GM19240 (cell line): ENCODE results near the gene ZNF260.
"Not testable (repeated sequence)": the region's sequence is repeated elsewhere in the genome, so short reads cannot be mapped to it uniquely, and the experiment has no call there.

Source experiments
- DNase-seq: peaks from one replicate; pipeline ENCODE4 v3.0.0; 2011; ENCODE audit warnings: low spot score; ENCODE audit not compliant: insufficient read length

ZNF260 gene

DNA sequence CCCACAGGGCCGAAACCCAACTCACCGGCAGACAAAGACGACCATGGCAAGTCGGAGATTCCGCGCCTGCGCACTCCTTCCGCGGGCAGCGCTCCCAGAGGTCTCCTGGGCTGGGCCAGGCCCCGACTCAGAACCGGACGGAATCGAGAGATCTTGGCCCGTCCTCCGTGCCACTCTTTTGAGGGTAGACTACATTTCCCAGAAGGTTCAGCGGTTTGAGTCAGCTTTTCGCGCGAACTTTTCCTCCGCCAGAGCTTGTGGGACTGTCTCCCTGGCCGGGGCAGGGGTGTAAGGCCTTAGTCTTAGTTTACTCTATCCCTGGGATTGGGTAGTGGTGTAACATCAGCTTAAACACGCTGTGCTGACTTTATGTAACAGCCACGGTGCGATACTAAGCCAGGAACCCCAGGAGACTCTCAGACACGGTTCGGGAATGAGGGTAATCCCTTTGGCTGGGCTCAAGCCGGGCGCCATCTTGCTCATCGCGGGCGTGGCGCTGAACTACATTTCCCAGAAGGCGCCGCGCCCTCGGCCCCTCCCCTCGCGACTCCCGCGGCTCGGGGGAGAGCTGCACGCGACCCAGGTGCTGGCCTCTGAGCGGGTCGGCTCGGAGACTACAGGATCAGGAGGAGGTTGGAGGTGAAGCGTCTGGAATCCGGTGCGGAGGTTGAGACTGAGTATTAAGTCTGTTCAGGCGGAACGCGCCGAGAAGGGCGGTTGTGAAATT lies at the start of gene ZNF260:
TSS of gene ZNF260 (minus strand) at position 78 of the 727 bp plus-strand sequence. CDS start 13,033 bp downstream, outside the sequence.
- DNase-seq = peak; percentile 81

DNA sequence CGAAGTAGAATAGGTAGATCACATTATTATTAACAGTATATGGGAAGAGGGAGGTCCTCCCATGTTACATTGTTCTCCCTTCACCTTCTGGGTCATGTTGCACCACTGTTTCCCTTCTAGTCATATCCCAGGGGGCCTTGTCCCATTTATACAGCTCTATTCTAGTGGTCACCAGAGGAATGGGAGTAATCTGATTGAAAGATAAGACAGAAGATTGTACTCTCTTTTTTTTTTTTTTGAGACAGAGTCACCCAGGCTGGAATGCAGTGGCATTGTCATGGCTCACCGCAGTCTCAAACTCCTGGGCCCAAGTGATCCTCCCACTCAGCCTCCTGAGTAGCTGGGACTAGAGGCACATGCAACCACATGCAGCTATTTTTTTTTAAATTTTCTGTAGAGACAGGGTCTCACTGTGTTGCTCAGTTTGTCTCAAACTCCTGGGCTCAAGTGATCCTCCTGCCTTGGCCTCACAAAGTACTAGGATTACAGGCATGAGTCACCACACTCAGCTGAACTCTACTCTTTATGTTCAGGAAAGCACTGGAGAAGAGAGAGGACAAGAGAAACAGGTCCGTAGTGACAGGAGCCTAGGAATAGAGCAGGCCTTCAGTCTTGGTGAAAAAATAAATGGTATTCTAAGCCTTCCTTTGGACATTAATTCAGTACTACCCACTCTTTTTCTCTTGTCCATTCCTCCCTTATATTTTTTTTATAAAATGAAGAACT lies 49.4 kb upstream of the ZNF260 start:
- DNase-seq = no peak

DNA sequence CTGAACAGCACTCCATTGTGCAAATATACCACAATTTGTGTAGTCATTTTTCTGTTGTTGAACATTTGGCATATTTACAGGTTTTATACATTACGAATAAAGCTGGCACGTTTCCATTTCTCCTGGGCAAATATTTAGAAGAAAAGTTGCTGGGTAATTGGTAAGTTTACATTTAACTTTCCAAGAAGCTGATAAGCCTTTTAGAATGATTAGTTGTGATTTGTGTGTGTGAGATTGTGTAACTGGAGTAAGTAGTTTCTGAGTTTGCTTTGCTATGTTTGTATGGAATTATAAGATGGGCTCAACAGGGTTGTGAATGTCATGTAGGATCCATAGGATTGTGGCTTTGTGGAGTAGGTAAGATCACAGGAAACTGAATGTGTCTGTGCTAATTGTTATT lies 46.7 kb upstream of the ZNF260 start:
- no peak for DNase-seq

DNA sequence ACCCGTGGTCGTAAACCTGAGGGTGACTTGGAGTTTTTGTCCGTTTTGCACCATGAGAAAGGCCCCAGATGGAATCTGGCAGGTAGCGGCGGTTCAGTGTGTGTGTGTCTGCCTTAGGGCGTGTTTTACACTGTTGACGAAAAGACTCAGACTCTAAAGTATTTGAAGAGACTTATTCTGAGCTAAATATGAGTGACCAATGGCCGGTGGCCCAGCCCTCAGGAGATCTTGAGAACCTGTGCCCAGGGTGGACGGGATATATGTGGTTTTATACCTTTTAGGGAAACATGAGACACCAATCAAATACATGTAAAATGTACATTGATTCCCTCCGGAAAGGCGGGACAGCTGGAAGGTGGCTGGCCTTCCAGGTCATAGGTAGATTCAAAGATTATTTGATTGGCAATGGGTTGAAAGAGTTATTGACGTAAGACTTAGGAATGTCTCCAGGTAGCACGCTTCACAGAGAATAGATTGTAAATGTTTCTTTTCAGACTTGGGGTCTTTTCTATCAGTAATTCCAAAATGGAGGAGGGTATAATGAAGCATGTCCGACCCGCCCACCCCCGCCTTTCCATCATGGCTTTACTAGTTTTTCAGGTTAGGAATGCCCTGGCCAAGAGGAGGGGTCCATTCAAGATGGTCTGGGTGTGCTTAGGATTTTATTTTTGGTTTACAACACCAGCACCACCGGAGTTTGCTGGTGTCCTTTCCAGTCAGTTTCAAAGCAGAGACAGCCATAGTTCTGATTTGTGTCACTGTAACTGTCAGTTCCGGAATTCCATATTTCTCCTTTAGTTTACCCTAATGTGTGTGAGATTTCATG lies 46.0 kb upstream of the ZNF260 start:
- DNase-seq = no peak

DNA sequence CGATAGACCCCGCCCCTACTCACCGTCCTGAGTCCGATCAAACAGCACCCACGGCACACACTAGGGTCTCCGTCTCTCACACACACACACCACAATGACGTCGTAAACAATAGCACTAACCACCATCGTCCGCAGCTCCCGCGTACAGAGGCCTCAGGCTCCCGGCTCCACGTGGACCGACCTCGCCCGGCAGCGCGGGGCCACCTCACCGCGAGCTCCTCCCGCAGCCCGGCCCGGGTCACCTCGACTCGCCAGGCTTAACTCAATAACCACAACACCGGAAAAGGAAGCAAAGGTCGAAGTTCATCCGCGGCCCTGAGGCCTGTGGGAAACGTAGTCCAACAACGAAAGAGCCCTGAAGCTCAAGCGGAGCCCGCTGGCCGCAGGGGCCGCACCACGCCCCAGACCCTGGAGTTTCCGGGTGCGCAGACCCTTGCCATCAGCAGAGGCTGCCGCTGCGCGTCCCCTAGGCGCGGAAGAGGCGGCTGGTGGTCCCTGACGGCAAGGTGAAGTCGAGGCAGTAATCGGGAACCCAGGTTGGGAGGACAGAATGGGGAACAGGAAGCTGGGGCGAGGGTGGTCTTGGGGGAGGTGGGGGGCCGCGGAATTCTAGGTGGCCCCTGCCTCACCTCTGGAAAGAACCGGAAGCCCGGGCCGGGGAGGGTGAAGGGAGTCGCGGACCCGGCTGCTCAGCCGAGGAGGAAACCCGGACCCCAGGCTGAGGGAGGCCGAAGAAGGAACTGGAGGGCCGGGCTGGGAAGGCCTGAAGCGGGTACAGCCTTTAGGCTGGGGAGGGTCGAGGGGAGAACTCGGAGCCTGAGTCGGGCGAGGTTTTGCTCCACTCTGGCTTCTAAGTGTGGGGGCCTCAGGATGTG lies 45.2 kb upstream of the ZNF260 start, which contains the start of gene ZNF529:
TSS of gene ZNF529 (minus strand) at position 273 of the 875 bp plus-strand sequence. CDS start 946 bp downstream, outside the sequence.
- DNase-seq = peak; percentile 76

DNA sequence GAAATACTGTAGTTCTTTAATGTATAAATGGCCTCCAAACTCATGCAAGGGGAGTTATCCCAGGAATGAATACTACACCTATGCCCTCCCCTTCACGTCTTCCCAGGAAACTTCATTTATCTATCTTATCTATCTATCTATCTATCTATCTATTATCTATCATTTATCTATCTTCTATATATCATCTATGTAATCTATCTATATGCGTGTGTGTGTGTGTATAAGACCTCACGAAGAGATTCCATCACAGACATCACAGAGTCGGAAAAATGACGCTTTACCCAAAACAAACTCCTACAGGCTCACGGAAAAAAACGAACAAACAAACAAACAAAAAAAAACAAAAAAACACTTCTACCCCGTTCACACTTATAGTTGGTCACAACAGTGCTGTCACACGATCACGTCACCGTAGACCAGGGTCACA lies 44.5 kb upstream of the ZNF260 start:
- DNase-seq = no peak

DNA sequence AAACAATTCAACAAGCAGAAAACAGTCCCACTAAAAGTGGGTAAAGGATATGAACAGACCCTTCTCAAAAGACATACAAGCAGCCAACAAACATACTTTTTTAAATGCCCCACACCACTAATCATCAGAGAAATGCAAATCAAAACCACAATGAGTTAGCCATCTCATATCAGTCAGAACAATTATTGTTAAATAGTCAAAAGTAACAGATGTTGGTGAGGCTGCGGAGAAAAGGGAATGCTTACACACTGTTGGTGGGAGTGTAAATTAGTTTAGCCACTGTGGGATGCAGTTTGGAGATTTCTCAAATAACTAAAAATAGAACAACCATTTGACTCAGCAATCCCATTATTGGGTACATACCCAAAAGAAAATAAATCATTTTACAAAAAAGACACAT lies 36.3 kb upstream of the ZNF260 start:
- DNase-seq = no peak

DNA sequence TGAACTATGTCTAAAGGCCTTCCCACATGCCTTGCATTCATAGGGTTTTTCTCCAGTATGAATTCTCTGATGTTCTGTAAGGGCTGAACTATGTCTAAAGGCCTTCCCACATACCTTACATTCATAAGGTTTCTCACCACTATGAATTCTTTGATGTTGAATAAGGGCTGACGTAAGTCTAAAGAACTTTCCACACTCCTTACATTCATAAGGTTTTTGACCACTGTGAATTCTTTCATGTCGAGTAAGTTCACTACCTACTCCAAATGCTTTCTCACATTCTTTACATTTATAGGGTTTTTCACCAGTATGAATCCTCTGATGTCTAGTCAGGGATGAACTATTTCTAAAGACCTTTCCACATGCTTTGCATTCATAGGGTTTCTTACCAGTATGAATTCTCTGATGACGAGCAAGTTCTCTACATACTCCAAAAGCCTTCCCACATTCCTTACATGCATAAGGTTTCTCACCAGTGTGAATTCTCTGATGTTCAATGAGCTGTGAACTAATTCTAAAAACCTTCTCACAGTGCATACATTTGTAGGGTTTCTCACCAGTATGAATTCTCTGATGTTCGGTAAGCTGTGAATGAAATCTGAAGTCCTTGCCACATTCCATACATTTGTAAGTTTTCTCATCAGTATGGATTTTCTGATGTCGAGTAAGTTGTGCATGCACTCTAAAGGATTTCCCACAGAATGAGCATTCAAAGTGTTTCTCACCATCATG lies 19.1 kb upstream of the ZNF260 start:
- DNase-seq = no peak

DNA sequence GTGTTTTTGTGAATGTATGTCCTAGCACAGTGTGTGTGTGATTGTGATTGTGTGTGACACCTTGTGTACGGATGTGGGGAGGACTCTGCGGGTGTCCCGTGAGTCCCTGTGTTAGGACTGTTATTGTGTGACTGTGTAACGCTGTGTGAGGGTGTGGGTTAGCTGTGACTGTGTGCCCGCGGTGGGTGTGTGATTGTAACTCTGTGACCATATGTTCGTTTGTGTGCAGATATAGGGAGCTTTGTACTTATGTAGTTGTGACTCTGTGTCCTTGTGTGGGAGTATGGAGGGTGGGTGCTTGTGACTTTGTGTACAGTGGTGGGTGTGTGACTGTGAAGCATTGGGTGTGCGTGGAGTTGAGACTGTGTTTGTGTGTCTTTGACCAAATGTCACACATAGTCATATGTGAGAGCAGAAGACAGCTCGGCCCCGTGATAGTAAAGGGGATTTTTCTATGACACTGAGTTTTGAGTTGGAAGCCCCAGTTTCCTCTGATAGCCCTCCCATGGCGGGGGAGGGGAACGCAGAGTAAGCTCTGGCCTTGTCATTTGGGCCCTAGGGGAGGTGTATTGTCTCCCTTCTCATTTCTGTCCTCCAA lies 949 bp upstream of the ZNF260 start:
- no peak for DNase-seq

DNA sequence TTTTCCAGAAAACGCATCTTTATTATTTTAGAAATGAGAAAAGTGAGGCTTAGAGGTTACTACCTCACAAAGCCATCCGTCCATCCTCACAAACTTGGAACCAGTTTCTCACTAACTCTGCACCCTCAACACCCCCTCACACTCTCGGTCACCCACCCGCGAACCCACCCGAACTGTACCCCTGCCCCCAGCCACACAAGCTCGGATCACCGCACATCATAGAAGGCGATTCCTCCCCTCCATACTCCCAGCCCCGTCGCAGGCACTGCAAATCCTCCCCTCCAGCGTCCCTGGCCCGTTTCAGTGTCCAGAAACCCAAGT lies 238 bp downstream of the ZNF260 start:
- no peak for DNase-seq

DNA sequence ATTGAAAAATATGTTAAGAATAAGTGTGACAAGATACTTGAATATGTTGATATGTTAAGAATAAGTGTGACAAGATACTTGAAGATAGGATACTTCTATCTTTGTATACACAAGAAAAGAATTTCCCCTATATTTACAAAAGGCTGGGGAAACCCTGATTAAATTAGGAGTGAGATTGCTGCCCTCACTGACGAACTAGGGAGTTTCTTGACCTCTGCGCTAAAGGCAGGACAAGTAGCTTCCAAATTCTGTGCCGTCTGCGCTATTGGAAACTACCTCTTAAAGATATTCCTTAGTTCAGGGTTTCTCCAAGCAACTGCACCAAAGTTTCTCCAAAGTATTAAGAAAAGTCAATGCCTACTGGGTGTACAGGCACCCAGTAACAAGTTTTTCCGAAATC lies 730 bp downstream of the ZNF260 start:
- no peak for DNase-seq

DNA sequence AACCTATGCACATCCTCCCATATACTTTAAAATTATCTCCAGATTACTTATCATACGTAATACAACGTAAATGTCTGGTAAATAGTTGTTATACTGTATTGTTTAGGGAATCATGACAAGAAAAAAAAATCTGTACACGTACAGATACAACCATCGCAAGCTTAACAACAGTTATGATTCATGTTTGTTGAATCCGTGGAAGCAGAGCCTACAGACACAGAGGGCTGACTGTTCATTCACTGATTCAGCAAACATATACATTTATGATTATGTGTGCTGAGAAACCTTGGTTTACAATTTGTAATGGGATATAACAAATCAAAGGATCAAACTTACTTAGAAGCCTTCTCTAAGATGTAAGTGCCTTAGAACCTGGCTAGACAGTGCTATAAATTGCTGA lies 1.5 kb downstream of the ZNF260 start:
- DNase-seq = no peak

DNA sequence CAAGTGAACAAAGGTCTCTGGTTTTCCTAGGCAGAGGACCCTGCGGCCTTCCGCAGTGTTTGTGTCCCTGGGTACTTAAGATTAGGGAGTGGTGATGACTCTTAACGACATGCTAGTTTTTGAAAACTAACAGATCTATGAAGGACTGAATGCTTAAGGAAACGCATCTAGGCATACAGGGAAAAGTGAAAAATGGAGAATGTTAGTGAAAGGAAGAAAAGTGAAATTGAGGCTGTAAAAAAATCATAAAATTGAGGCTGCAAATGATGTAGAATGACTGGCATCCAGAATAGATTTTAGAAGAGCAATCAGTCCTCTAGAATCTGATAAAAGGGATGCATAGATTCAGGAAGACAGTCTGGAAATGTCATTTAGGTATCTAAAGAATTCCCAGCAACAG lies 3.5 kb downstream of the ZNF260 start:
- DNase-seq = no peak

DNA sequence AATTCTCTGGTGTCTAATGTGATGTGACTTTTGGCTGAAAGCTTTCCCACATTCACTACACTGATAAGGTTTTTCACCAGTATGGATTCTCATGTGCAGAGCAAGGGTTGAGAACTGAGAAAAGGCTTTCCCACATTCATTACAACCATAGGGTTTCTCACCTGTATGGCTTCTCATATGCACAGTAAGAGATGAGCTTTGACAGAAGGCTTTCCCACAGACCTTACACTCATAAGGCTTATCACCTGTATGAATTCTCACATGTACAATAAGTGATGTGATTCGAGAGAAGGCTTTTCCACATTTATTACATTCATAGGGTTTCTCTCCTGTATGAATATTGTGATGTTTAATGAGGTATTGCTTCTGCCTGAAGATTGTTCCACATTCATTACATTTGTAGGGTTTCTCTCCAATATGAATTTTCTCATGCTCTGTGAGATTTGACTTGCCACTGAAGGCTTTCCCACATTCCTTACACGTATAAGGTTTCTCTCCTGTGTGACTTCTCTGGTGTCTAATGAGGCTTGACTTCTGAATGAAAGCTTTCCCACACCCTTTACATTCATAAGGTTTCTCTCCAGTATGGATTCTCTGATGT lies 14.0 kb downstream of the ZNF260 start:
- DNase-seq = no peak

DNA sequence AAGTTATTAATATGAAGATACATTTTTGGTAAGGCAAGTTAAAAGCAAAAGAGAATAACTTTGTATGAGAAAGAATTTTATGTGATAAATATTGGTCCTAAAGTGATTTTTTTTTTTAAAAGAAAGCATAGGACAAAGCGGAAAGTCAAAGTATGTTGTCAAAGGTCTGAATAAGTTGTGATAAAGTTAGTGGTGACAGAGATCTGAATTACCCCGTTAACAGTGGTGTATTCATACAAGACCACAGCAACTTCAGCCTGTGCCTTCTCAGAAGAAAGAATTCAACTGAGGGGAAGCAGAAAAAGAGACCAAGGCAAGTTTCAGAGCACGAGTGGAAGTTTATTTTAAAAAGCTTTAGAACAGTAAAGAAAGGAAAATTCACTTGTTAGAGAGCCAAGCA lies 19.7 kb downstream of the ZNF260 start:
- no peak for DNase-seq

DNA sequence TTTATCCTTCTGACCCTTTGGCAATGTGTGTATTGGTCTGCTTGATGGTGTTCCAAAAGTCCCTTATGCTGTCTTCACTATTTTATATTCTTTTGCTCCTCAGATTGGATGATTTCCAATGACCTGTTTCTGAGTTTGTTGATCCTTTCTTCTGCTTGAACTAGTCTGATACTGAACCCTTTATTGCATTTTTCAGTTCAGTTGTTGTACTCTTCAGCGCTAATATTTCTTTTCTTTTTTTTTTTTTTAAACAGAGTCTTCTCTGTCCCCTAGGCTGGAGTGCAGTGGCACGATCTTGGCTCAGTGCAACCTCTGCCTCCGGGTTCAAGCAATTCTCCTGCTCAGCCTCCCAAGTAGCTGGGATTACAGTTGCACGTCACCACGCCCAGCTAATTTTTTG lies 26.1 kb downstream of the ZNF260 start:
- DNase-seq = no peak

DNA sequence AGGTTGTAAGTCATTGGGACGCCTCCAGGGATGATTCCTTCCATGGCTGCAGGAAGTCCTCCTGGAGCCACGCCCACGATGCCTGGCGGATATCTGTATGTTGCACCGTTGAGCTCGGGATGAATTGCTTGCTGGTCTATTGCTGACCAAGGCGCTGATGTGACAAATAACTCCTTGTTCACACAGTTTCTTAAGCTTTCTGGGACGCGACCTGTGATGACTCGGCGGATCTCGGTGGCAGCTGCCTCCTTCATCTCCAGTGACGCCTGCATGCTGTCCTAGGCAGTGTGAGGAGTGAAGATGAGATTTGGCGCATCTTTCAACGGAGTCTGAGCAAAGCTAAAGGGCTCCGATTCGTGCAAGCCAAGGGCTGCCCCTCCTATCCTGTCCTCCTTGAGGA lies 31.1 kb downstream of the ZNF260 start:
- DNase-seq = no peak

DNA sequence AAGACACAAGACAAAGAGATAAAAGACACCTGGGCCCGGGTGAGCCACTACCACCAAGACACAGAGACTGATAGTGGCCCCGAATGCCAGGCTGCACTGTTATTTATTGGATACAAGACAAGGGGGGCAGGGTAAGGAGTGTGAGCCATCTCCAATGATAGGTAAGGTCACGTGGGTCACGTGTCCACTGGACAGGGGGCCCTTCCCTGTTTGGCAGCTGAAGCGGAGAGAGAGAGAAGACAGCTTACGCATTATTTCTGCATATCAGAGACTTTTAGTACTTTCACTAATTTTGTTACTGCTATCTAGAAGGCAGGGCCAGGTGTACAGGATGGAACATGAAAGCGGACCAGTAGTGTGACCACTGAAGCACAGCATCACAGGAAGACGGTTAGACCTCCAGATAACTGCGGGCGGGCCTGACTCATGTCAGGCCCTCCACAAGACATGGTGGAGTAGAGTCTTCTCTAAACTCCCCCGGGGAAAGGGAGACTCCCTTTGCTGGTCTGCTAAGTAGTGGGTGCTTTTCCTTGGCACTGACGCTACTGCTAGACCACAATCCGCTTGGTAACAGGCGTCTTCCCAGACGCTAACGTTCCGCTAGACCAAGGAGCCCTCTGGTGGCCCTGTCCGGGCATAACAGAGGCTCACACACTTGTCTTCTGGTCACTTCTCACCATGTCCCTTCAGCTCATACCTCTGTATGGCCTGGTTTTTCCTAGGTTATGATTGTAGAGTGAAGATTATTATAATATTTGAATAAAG lies 35.2 kb downstream of the ZNF260 start:
- DNase-seq = not testable (repeated sequence)

DNA sequence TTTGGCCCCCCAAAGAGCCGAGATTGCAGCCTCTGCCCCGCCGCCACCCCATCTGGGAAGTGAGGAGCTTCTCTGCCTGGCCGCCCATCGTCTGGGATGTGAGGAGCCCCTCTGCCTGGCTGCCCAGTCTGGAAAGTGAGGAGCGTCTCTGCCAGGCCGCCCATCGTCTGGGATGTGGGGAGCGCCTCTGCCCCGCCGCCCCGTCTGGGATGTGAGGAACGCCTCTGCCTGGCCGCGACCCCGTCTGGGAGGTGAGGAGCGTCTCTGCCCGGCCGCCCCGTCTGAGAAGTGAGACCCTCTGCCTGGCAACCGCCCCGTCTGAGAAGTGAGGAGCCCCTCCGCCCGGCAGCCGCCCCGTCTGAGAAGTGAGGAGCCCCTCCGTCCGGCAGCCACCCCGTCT lies 37.2 kb downstream of the ZNF260 start:
- not testable (repeated sequence) for DNase-seq
